GM18517 (cell line): Measurements from ENCODE around the gene PLA2R1.
"Not testable (repeated sequence)": the region's sequence is repeated elsewhere in the genome, so short reads cannot be mapped to it uniquely, and the experiment has no call there.

Source experiments
- ATAC-seq: cut with Tn5 transposase; IDR thresholded peaks from one replicate; pipeline ENCODE4 v1.9.1; 2021; ENCODE audit warnings: mild to moderate bottlenecking, moderate library complexity; ENCODE audit not compliant: unreplicated experiment

The PLA2R1 gene

GRCh38 chr2:160063879-160064612, 1.6 kb upstream of the PLA2R1 start:
- no peak for ATAC-seq

GRCh38 chr2:160063271-160063670, 856 bp upstream of the PLA2R1 start:
- ATAC-seq = no peak

GRCh38 chr2:160061944-160062291, 497 bp downstream of the PLA2R1 start:
- no peak for ATAC-seq

- no peak for ATAC-seq
Observed at GRCh38 chr2:160061533-160061932, 882 bp downstream of the PLA2R1 start.

- no peak for ATAC-seq
Observed at GRCh38 chr2:160060297-160060696, 2.1 kb downstream of the PLA2R1 start.

GRCh38 chr2:160057356-160057755, 5.1 kb downstream of the PLA2R1 start:
- ATAC-seq = no peak

GRCh38 chr2:160055726-160056108, 6.7 kb downstream of the PLA2R1 start:
- ATAC-seq = no peak

GRCh38 chr2:160054984-160055725, 7.3 kb downstream of the PLA2R1 start:
- no peak for ATAC-seq

GRCh38 chr2:160053946-160054345, 8.5 kb downstream of the PLA2R1 start:
- no peak for ATAC-seq

- ATAC-seq = no peak
Observed at GRCh38 chr2:160052531-160052930, 9.9 kb downstream of the PLA2R1 start.

GRCh38 chr2:160051371-160051800, 11.0 kb downstream of the PLA2R1 start:
- ATAC-seq = no peak

GRCh38 chr2:160050147-160050546, 12.3 kb downstream of the PLA2R1 start:
- no peak for ATAC-seq

- ATAC-seq = no peak
Observed at GRCh38 chr2:160045703-160046210, 16.7 kb downstream of the PLA2R1 start.

GRCh38 chr2:160044728-160045127, 17.7 kb downstream of the PLA2R1 start:
- no peak for ATAC-seq

- no peak for ATAC-seq
Observed at GRCh38 chr2:160043265-160043664, 19.1 kb downstream of the PLA2R1 start.

- no peak for ATAC-seq
Observed at GRCh38 chr2:160042054-160042453, 20.4 kb downstream of the PLA2R1 start.

- ATAC-seq = no peak
Observed at GRCh38 chr2:160041091-160041490, 21.3 kb downstream of the PLA2R1 start.

- ATAC-seq = no peak
Observed at GRCh38 chr2:160039166-160039903, 23.1 kb downstream of the PLA2R1 start.

GRCh38 chr2:160038662-160039061, 23.8 kb downstream of the PLA2R1 start:
- ATAC-seq = not testable (repeated sequence)

- ATAC-seq = no peak
Observed at GRCh38 chr2:160036736-160037135, 25.7 kb downstream of the PLA2R1 start.

- ATAC-seq = no peak
Observed at GRCh38 chr2:160035125-160035524, 27.3 kb downstream of the PLA2R1 start.

- no peak for ATAC-seq
Observed at GRCh38 chr2:160034396-160034795, 28.0 kb downstream of the PLA2R1 start.
